ENCODE results near the gene EMX1. TPM values are rescaled to one million over a fixed set of nuclear protein-coding genes. Genes with fewer than 3 reads are reported as not detected.
A peak's percentile ranks its signal among the peaks of the same experiment; 100 is the strongest.

The EMX1 gene
- total RNA-seq, 1 experiment from 2014 or later = 0.72 TPM

DNA sequence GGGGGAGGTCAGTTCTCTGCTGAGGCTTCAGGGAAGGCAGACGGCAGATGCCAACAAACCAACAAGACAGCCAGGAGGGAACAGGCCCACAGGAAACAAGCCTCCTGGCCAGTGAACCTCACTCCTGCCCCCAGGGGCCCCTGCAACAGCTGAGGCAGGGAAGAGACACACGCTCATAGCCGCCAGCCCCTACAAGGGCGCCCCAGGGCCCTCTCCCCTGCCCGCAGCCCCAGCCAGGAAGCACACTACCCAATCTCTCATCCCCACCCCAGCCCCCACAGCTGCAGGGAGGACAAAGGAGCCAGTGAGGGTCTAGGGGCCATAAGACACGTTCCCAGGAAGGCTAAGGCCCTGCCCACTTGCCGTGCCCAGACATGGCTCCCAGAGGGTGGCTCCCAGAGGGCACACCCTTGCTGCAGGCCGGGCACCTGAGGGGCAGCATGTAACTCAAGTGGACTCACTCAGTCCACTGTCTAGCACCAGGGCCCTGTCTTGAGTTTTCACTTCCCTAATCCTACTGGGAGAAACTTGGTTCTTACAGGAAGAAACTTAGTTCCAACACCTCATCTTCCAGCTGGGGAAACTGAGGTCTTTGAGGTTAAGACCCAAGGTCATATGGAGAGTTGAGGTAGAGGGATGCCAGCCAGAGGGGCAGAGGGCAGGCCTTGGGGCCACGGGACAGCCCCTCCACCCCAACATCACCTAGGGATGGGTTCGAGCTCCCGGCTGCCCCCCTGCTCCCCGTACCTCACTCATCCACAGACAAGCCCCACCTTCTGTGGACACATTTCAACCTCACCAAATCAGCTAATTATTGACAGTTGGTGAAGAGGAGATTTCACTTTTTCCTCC lies 37.3 kb downstream of the EMX1 start:
- H3T11ph ChIP-seq (ENCODE audit: low read length) = no peak overlapping the region
- no peaks in the 10 kb centered on the region for H3K9me3 ChIP-seq (ENCODE audit: control insufficient read depth, low read depth, low read length)
- H3K4me2 ChIP-seq (ENCODE audit: insufficient read depth, insufficient read length, low read length) = no peak overlapping the region
- peaks cover 7% of the 10 kb centered on the region; the same call in 1 of the 2 replicates for H3K4me1 ChIP-seq (ENCODE audit: insufficient read depth, low read length)
- Mint-ChIP-seq H3K4me1 (peaks cover 39 to 46% of the 10 kb centered on the region in 2 experiments), H3K36me3 (ENCODE audit: insufficient read depth in 1 of 3, low read depth in 3 of 3) (peaks cover 8 to 13% (median 8%) of the 10 kb centered on the region in 3 experiments; a peak in 6 of 7 replicates), H3K27ac (peak overlapping the region in 2 of 3 experiments; percentile 49 to 60; a peak in 3 of 7 replicates), H3K4me3 (no peak overlapping the region; a peak in 1 of 5 replicates), H3K9me3 (no peaks in the 10 kb centered on the region), H3K27me3 (ENCODE audit: low read depth) (peaks cover 5% of the 10 kb centered on the region)
- no peak overlapping the region for H2BK120ac ChIP-seq (ENCODE audit: low read depth, low read length, poor library complexity, severe bottlenecking)
- H3K56ac ChIP-seq (ENCODE audit: insufficient read length, low read depth, low read length) = no peak overlapping the region
- no peak overlapping the region for H2BK5ac ChIP-seq (ENCODE audit: insufficient read length, low read length)
- no peak overlapping the region for H3K9ac ChIP-seq (ENCODE audit: extremely low read depth, insufficient read length, low read length)
- no peak overlapping the region for H3K4ac ChIP-seq (ENCODE audit: low read depth, low read length)
- H3K18ac ChIP-seq (ENCODE audit: insufficient read length, low read depth, low read length) = no peak overlapping the region
- no peak overlapping the region for H2BK20ac ChIP-seq (ENCODE audit: low read depth, low read length, poor library complexity, severe bottlenecking)
- no peaks in the 10 kb centered on the region for H3K23me2 ChIP-seq (ENCODE audit: insufficient read length, low read depth, low read length, poor library complexity, severe bottlenecking)
- no peak overlapping the region for H3K23ac ChIP-seq (ENCODE audit: insufficient read length, low read depth, low read length)
- TF ChIP-seq CTCF (conservative IDR thresholded peaks at IDR 0.05) = no peak
- peak overlapping the region; percentile 45 for H4K91ac ChIP-seq (ENCODE audit: insufficient read length, low read depth, low read length)
- H2AFZ ChIP-seq (ENCODE audit: low read length) = no peak overlapping the region
- H3K79me1 ChIP-seq (ENCODE audit: insufficient read depth, low read depth, low read length, poor library complexity, severe bottlenecking) = no peaks in the 10 kb centered on the region
- H3K79me2 ChIP-seq (ENCODE audit: insufficient read depth, low read length) = no peaks in the 10 kb centered on the region
- no peak overlapping the region for H4K8ac ChIP-seq (replicated peaks; ENCODE audit: insufficient read length, low read depth, low read length)
- H2BK12ac ChIP-seq (ENCODE audit: insufficient read length, low read depth, low read length) = no peak overlapping the region
- no peak for DNase-seq
- no peak overlapping the region for H3K27ac ChIP-seq (ENCODE audit: insufficient read length, low read depth, low read length)
- H3K27me3 ChIP-seq (ENCODE audit: insufficient read depth, low read length) = no peaks in the 10 kb centered on the region
- no peak overlapping the region for H2AK5ac ChIP-seq (ENCODE audit: insufficient read length, low read length)
- no peaks in the 10 kb centered on the region for H4K20me1 ChIP-seq (ENCODE audit: control insufficient read depth, insufficient read depth, insufficient read length)
- no peak overlapping the region for H4K5ac ChIP-seq (ENCODE audit: insufficient read length, low read depth, low read length)
- no peak overlapping the region; the same call in 1 of the 2 replicates for H3K14ac ChIP-seq (ENCODE audit: insufficient read depth, low read length)
- H2BK15ac ChIP-seq (ENCODE audit: low read depth, low read length) = no peak overlapping the region
- no CpG with 5 or more reads among the region's 12 CpGs for WGBS (ENCODE audit: extremely low coverage, insufficient read length, low lambda C conversion rate)
